Kidney epithelial cell (primary cell): ENCODE results near the gene DPT. TPM values are rescaled to one million over a fixed set of nuclear protein-coding genes. Genes with fewer than 3 reads are reported as not detected.

Experiments used
- DNase-seq: peaks from one replicate; pipeline ENCODE4 v3.0.0-alpha.2; 2010; ENCODE audit warnings: low read depth
- H3K27me3 ChIP-seq: 2 replicates; pipeline ENCODE4 v1.6.0; 2011; ENCODE audit warnings: low read length; ENCODE audit not compliant: control insufficient read depth, insufficient read depth
- H3K36me3 ChIP-seq: 2 replicates; pipeline ENCODE4 v1.5.1; 2011; ENCODE audit warnings: low read length; ENCODE audit not compliant: control insufficient read depth, insufficient read depth
- H3K4me3 ChIP-seq: 2 replicates; pipeline ENCODE4 v1.5.1; 2011; ENCODE audit warnings: low read depth, mild to moderate bottlenecking, control low read depth, low read length
- total RNA-seq: library from RNA; depleted of rRNA; stranded (reverse); fragments of >200 nt; gene quantifications from 2 replicates; pipeline ENCODE4 v1.2.3, GENCODE V29; 2015
- TF ChIP-seq, protein P1 (sequence below): IDR thresholded peaks from 2 replicates; pipeline ENCODE4 v1.5.1; 2011; ENCODE audit warnings: mild to moderate bottlenecking, moderate library complexity, low read length, control low read depth, inconsistent platforms; ENCODE audit not compliant: insufficient read depth, poor library complexity, severe bottlenecking

DPT gene
- total RNA-seq, 1 donor from 2014 or later, result not detected

DNA sequence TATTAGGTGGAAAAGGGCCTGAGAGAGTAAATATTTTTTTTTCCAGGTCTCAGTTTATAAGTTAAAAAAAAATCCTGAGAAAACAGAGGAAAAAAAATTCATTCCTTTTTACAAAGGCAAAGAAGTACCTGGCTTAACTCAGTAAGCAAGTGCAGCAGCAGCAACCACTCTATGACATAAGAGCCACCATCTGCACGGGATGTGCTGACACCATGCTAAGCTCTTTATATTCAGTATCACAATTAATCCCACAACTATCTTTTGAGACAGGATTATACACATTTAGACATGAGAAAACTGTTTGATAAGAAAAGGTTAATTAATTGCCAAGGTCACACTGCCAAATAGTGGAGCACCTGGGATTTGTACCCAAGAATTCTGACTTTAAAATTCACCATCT lies 13.4 kb upstream of the DPT start:
- Histone ChIP-seq H3K27me3 (no peaks in the 10 kb centered on the region), H3K4me3 (no peak overlapping the region), H3K36me3 (no peaks in the 10 kb centered on the region)
- DNase-seq, result no peak
- TF ChIP-seq, protein P1, sequence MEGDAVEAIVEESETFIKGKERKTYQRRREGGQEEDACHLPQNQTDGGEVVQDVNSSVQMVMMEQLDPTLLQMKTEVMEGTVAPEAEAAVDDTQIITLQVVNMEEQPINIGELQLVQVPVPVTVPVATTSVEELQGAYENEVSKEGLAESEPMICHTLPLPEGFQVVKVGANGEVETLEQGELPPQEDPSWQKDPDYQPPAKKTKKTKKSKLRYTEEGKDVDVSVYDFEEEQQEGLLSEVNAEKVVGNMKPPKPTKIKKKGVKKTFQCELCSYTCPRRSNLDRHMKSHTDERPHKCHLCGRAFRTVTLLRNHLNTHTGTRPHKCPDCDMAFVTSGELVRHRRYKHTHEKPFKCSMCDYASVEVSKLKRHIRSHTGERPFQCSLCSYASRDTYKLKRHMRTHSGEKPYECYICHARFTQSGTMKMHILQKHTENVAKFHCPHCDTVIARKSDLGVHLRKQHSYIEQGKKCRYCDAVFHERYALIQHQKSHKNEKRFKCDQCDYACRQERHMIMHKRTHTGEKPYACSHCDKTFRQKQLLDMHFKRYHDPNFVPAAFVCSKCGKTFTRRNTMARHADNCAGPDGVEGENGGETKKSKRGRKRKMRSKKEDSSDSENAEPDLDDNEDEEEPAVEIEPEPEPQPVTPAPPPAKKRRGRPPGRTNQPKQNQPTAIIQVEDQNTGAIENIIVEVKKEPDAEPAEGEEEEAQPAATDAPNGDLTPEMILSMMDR, result no peak

DNA sequence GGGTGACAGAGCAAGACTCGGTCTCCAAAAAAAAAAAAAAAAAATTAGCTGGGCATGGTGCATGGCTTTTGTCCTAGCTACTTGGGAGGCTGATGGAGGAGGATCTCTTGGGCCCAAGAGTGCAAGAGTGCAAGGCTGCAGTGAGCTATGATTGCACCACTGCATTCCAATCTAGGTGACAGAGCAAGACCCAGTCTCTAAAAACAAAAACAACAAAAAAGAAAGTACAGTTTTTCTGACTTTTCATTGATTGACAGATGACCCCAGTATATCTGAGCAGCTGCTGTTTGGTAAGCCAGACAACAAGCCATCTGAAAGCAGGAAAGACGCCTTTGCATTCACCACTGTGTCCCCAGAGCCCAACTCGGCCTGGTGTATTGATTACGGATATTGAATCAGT lies 10.9 kb upstream of the DPT start:
- H3K36me3 ChIP-seq, result no peaks in the 10 kb centered on the region
- TF ChIP-seq, protein P1, result no peak
- no peak for DNase-seq
- H3K4me3 ChIP-seq, result no peak overlapping the region
- H3K27me3 ChIP-seq, result no peaks in the 10 kb centered on the region

DNA sequence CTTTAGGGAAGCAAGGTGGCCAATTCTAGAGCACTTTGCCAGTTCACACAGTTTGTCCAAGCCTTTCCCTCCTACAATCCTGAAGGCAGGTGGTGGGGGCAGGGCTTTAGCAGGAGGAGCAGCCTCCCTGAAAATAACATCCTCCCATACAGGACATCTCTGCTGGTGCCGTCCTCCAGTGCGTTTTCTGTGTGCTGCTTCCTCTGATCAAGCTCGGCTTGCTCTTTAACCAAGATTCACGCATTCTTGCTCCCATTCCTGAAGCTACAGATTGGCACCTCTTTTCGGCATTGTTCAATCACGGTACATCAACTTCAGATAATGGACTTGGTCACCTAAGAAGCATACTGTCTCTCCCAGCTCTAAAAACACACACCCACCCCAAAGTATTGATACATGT lies 7.5 kb upstream of the DPT start:
- Histone ChIP-seq H3K27me3 (no peaks in the 10 kb centered on the region), H3K36me3 (no peaks in the 10 kb centered on the region), H3K4me3 (no peak overlapping the region)
- TF ChIP-seq, protein P1, result no peak
- no peak for DNase-seq

DNA sequence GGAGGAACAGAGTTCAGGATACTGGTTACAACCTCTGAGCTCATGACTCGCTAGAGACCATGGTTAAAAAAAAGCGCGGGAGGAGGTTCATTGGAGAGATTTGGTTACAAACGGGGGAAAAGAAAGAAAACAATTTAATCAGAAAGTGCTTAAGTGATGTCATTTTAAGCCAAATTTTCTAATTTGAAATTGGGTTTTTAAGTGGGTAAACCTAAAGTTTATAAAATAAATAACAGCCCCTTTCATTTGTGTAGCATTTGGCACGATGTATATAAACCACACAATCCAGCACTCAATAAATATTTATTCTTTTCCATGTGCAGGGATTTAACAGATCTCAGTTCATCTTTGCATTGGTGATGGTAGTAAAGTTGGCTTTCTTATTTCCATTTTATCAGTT lies 7.0 kb upstream of the DPT start:
- no peak overlapping the region for H3K4me3 ChIP-seq
- TF ChIP-seq, protein P1, result no peak
- DNase-seq, result no peak
- no peaks in the 10 kb centered on the region for H3K27me3 ChIP-seq
- H3K36me3 ChIP-seq, result no peaks in the 10 kb centered on the region

DNA sequence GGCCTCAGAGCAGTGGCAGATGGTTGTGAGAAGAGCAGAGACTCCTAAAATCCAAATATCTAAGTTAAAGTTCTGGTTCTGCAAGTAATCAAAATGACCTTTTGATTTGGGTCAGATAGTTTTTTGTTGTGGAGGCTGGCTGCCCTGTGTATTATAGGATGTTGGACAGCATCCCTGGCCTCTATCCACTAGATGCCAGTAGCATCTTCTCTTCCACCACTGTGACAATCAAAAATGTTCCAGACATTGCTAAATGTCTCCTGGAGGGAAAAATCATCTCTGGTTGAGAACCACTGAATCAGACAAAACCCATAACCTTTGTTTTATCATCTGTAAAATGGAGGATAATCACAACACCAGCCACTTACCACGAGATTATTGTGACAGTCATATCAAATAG lies 5.9 kb upstream of the DPT start:
- no peak for DNase-seq
- Histone ChIP-seq H3K4me3 (no peak overlapping the region), H3K27me3 (no peaks in the 10 kb centered on the region), H3K36me3 (no peaks in the 10 kb centered on the region)
- TF ChIP-seq, protein P1, result peak; percentile 7

DNA sequence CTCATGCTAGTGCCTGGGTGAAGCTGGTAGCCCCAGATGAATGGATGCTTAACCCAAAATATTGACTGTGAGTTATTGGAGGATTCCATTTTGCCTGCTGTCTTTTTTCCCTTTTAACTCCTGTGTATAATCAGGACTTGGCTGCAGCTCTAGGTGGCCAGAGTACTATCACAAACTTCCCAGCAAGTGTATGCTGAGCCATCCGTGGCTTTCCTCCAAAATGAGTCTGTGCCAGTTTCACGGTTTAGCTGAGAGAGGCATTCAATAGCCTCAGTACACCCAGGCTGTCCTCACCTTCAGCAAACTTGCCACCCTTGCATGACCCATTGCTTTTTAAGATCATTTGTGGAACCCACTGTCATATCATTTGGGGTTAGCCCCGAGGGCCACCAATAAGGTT lies 5.3 kb upstream of the DPT start:
- TF ChIP-seq, protein P1, result no peak
- Histone ChIP-seq H3K4me3 (no peak overlapping the region), H3K27me3 (no peaks in the 10 kb centered on the region), H3K36me3 (no peaks in the 10 kb centered on the region)
- no peak for DNase-seq
